HG03439 (cell line): Measurements from ENCODE around the gene MON2.
"Not testable (repeated sequence)": the region's sequence is repeated elsewhere in the genome, so short reads cannot be mapped to it uniquely, and the experiment has no call there.

Source experiments
- ATAC-seq: cut with Tn5 transposase; IDR thresholded peaks from one replicate; pipeline ENCODE4 v1.9.1; 2021; ENCODE audit warnings: mild to moderate bottlenecking, moderate library complexity; ENCODE audit not compliant: unreplicated experiment

MON2 gene

GRCh38 chr12:62542814-62543213 lies 76.2 kb downstream of the MON2 start:
- no peak for ATAC-seq

- no peak for ATAC-seq
These were observed 76.7 kb downstream of the MON2 start for GRCh38 chr12:62543324-62543723.

- no peak for ATAC-seq
These were observed 77.1 kb downstream of the MON2 start for GRCh38 chr12:62543741-62544140.

GRCh38 chr12:62552906-62553556 lies 86.4 kb downstream of the MON2 start:
- no peak for ATAC-seq

GRCh38 chr12:62559366-62559765 lies 92.7 kb downstream of the MON2 start:
- ATAC-seq: not testable (repeated sequence)

- ATAC-seq: no peak
These were observed 96.2 kb downstream of the MON2 start for GRCh38 chr12:62562846-62563245.

GRCh38 chr12:62575036-62575435 lies 108.4 kb downstream of the MON2 start:
- ATAC-seq: no peak

- ATAC-seq: no peak
These were observed 109.9 kb downstream of the MON2 start for GRCh38 chr12:62576503-62576902.

GRCh38 chr12:62578726-62579125 lies 112.1 kb downstream of the MON2 start:
- ATAC-seq: no peak

GRCh38 chr12:62581288-62582064 lies 114.8 kb downstream of the MON2 start:
- no peak for ATAC-seq

- ATAC-seq: no peak
These were observed 115.4 kb downstream of the MON2 start for GRCh38 chr12:62582065-62582366.

GRCh38 chr12:62584619-62585018 lies 118.0 kb downstream of the MON2 start:
- ATAC-seq: no peak

- ATAC-seq: no peak
These were observed 120.2 kb downstream of the MON2 start for GRCh38 chr12:62586850-62587249.

GRCh38 chr12:62588916-62589315 lies 122.3 kb downstream of the MON2 start:
- no peak for ATAC-seq

GRCh38 chr12:62597253-62597652 lies 130.6 kb downstream of the MON2 start:
- ATAC-seq: no peak

GRCh38 chr12:62598846-62599245 lies 132.2 kb downstream of the MON2 start:
- ATAC-seq: no peak

GRCh38 chr12:62599854-62600437 lies 133.3 kb downstream of the MON2 start:
- no peak for ATAC-seq

- ATAC-seq: no peak
These were observed 135.1 kb downstream of the MON2 start for GRCh38 chr12:62601765-62602164.

- peak; percentile 71 for ATAC-seq
These were observed 135.8 kb downstream of the MON2 start for GRCh38 chr12:62602255-62603060.

GRCh38 chr12:62603061-62603810 lies 136.6 kb downstream of the MON2 start:
- peak; percentile 77 for ATAC-seq

- no peak for ATAC-seq
These were observed 137.1 kb downstream of the MON2 start for GRCh38 chr12:62603811-62604098.
